Left ventricle myocardium inferior (tissue), 1 donor: ENCODE measurements around the gene CTSE. TPM values are rescaled to one million over a fixed set of nuclear protein-coding genes. Genes with fewer than 3 reads are reported as not detected.

Experiments
- DNase-seq: peaks from one replicate; pipeline ENCODE4 v3.0.0-alpha.2; 2020
- H3K27ac ChIP-seq: fragments of 200-600 bp; replicated peaks from 2 replicates; pipeline ENCODE4 v1.8.0; 2021
- H3K27me3 ChIP-seq: fragments of 200-600 bp; 2 replicates; pipeline ENCODE4 v1.8.0; 2021; ENCODE audit warnings: low read depth
- H3K36me3 ChIP-seq: fragments of 200-600 bp; 2 replicates; pipeline ENCODE4 v1.8.0; 2021
- H3K4me1 ChIP-seq: fragments of 200-600 bp; 2 replicates; pipeline ENCODE4 v1.8.0; 2021
- H3K4me3 ChIP-seq: fragments of 200-600 bp; 2 replicates; pipeline ENCODE4 v1.8.0; 2021; ENCODE audit warnings: mild to moderate bottlenecking, moderate library complexity
- H3K9me3 ChIP-seq: fragments of 200-600 bp; replicated peaks from 2 replicates; pipeline ENCODE4 v1.8.0; 2021
- intact Hi-C: fragments of 100-400 bp; cut with micrococcal nuclease; formaldehyde crosslinking; loops from one replicate; pipeline ENCODE4 v1.11.0; 2022
- total RNA-seq: library from RNA; stranded (reverse); fragmentation: NEBNext Ultra II Directional; extraction: Animal tissue kit (Norgen Biotek cat#: 25700); gene quantifications from one replicate; pipeline ENCODE4 v1.2.1, GENCODE V29; 2021
- TF ChIP-seq, protein P1 (sequence below): fragments of 200-600 bp; IDR thresholded peaks from 2 replicates; pipeline ENCODE4 v1.8.0; 2021; ENCODE audit warnings: antibody characterized with exemption, mild to moderate bottlenecking, borderline replicate concordance
- donor health status: DM: no; HTN: yes; CAD: no; lungs with severe emphysema.

The CTSE gene
- total RNA-seq, 1 donor from 2014 or later, result not detected

DNA sequence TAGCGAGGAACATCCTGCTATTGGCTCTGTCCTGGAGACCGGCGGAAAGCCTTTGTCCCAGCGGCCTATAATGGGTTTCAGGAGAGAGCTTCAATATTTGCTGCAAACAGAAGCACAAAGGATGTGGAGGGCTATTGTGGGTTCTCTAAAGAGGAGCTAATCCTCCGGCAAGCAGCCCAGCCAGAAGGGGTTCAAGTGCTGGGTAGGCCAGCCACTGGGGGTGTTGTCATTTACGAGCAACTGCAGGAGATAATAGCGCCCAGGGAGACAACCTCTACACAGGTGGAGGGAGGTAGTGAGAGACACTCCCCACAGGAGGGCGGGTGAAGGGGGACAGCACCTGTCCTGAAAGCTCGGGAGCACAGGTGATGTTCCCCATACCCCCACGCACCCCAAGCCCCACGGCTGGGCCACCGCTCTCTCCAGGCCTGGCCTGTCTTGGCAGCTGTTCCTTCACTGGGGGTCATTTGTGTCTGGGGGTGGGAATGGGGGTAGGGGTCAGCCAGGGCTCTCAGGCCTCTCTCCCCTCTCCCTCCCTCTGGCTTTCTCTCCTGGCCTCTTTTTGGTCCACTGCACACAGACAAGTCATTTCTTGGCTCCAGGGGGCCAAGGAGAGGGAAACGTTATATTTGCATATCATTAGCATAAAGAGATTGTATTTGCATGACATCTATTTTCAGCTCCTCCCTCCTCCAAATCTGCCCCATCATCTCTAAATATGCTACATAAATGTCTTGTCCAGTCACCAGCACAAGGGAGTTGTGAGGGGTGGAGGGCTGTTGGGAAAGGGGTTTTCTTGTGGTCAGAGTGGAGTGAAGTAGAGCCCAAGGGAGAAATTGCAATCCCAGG is 58.4 kb downstream of the CTSE start:
- intact Hi-C loops, result loop anchor here (5.0 kb wide), 1 partner anchor 168 kb away; no protein-coding TSS in a partner anchor
- H3K36me3 ChIP-seq, result no peaks in the 10 kb centered on the region
- TF ChIP-seq, protein P1, sequence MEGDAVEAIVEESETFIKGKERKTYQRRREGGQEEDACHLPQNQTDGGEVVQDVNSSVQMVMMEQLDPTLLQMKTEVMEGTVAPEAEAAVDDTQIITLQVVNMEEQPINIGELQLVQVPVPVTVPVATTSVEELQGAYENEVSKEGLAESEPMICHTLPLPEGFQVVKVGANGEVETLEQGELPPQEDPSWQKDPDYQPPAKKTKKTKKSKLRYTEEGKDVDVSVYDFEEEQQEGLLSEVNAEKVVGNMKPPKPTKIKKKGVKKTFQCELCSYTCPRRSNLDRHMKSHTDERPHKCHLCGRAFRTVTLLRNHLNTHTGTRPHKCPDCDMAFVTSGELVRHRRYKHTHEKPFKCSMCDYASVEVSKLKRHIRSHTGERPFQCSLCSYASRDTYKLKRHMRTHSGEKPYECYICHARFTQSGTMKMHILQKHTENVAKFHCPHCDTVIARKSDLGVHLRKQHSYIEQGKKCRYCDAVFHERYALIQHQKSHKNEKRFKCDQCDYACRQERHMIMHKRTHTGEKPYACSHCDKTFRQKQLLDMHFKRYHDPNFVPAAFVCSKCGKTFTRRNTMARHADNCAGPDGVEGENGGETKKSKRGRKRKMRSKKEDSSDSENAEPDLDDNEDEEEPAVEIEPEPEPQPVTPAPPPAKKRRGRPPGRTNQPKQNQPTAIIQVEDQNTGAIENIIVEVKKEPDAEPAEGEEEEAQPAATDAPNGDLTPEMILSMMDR, result no peak

DNA sequence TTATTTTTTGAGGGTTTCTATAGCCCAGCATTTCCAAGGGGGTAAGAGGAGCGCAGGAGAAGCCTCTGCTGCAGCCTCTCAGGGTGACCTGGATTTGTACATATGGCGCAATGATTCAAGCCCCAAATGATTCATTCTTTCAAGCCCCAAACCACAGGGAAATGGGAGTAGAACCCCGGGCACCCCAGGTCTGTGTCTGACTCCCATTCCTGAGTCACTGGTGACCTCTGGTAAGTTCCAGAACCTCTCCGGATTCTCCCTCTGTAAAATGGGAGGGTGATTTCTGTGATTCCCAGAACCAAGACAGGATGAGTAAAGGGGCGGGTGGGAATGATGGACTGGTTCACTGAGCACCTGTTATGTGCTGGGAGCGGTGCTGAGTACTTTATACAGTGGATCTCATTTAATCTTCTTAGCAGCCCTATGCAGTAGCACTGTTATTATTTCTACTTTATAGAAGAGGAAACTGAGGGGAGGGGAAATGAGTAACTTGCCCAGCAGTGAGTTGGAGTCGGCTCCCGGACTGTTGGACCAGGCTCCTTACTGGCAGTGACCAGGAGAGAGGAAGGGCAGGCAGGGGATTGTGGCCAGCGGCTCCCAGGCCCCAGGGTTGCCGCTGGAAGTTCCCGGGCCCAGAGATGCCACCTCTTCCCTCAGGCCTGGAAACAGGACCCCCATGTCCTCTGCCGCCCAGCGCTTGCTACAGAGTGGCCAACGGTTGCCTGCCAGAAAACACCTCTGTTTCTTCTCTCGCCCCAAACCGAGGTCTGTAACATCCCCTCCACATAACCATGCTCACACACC is 60.1 kb downstream of the CTSE start:
- Histone ChIP-seq H3K27me3 (peaks cover 3% of the 10 kb centered on the region), H3K9me3 (no peaks in the 10 kb centered on the region), H3K36me3 (no peaks in the 10 kb centered on the region), H3K27ac (no peak overlapping the region), H3K4me3 (no peak overlapping the region), H3K4me1 (peaks cover 19% of the 10 kb centered on the region)
- intact Hi-C loops, result no loop called here
- DNase-seq, result no peak
- TF ChIP-seq, protein P1, result no peak

More for the DNA sequence above, 58.4 kb downstream of the CTSE start:
- no peaks in the 10 kb centered on the region for H3K27me3 ChIP-seq
- no peak overlapping the region for H3K4me3 ChIP-seq
- H3K27ac ChIP-seq, result no peak overlapping the region
- H3K4me1 ChIP-seq, result peaks cover 19% of the 10 kb centered on the region
- no peak for DNase-seq
- H3K9me3 ChIP-seq, result no peaks in the 10 kb centered on the region

DNA sequence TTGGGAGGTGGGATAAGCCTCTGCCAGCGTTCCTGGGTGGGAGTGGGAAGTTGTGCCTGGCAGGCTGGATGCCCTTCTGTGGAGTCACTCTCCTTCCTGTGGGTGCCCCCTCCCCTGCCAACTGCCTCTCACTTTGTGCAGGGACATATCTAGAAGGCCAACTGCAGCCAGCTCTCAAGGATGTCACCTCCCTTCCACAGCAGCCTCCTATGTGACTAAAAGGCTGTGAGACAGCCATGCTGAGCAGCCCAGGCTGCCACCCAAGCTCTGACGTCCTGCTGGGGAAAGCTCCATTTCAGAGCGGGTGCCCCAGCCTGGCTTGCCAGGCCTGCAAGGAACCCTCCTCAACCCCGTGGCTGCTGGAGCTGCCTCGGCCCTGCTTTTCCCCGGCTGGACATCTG is 60.9 kb downstream of the CTSE start:
- peaks cover 4% of the 10 kb centered on the region for H3K27me3 ChIP-seq
- no peak overlapping the region for H3K27ac ChIP-seq
- no peaks in the 10 kb centered on the region for H3K9me3 ChIP-seq
- TF ChIP-seq, protein P1, result no peak
- H3K4me1 ChIP-seq, result peaks cover 19% of the 10 kb centered on the region
- no peak overlapping the region for H3K4me3 ChIP-seq
- no peak for DNase-seq
- intact Hi-C loops, result no loop called here
- no peaks in the 10 kb centered on the region for H3K36me3 ChIP-seq

DNA sequence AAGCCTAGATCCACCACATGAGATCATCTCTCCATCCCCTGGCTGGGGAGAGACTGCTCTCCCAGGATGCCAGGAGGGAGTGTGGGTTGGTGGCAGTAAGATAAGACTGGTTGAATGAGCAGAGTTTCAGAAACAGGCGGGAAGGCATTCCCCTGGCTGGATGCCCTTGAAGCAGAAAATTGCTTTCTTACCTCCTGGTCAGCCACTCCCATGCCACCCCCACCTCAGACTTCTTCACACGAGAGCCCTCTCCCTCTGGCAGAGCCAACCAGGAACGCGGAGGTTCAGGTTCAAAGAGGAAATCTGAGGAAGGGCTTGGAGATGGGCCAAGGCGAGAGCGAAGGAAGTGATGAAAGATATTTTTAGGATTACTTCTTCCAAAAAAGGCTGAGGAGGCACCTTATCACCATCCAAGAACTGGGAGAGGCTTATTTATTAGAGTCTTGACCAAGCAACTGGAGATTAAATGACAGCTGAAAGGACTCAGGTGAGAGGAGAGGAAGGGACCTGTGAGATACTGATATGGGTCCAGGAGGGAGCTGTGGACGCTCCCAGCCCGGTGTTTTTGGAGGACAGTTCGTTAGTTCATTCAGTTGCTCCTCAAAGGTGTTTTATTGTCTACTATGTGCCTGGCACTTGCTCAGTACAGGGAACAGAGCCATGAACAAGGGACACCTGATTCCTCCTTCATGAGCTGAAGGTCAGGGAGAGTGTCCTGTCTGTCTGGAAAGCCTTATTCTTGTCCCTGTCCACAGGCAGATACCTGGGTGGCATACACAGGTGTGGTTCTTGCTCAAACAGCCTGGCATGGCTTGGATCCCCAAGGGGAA is 61.5 kb downstream of the CTSE start:
- Histone ChIP-seq H3K9me3 (no peaks in the 10 kb centered on the region), H3K36me3 (no peaks in the 10 kb centered on the region), H3K4me3 (no peak overlapping the region), H3K27ac (no peak overlapping the region), H3K27me3 (peaks cover 5% of the 10 kb centered on the region), H3K4me1 (peaks cover 19% of the 10 kb centered on the region)
- intact Hi-C loops, result no loop called here
- no peak for DNase-seq
- TF ChIP-seq, protein P1, result no peak

DNA sequence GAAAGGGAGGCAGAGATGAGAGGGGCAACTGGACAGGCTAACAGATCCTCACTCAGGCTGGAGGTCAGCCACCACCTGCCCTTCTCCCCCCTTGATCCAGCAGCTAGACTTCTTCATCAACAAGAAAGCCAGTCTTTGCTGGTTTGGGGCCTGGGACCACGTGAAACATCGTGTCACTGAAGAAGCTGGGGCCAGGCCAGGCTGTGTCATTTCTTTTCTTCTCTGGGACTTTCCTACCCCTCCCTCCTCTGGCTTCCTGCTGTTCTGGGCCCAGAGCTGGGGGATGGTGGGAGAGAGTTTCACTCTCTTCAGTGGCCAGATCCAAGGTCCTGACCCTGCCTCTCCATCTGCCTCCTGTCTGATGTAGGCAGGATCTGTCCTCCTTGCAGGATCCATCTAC is 62.3 kb downstream of the CTSE start:
- H3K36me3 ChIP-seq, result no peaks in the 10 kb centered on the region
- no peaks in the 10 kb centered on the region for H3K9me3 ChIP-seq
- TF ChIP-seq, protein P1, result no peak
- intact Hi-C loops, result no loop called here
- no peak overlapping the region for H3K4me3 ChIP-seq
- peaks cover 19% of the 10 kb centered on the region for H3K4me1 ChIP-seq
- peaks cover 13% of the 10 kb centered on the region for H3K27me3 ChIP-seq
- no peak overlapping the region for H3K27ac ChIP-seq
- no peak for DNase-seq
